HL-60 (cell line): ENCODE results near the gene PIP5K1C.

ENCODE experiments used
- CTCF ChIP-seq: IDR thresholded peaks from one replicate; pipeline ENCODE4 v1.5.1; 2011; ENCODE audit warnings: low read length, control low read depth, inconsistent platforms; ENCODE audit not compliant: insufficient read depth
- GABPA ChIP-seq: IDR thresholded peaks from 2 replicates; pipeline ENCODE4 v1.6.1; 2012; ENCODE audit warnings: low read depth
- POLR2AphosphoS5 ChIP-seq: IDR thresholded peaks from 2 replicates; pipeline ENCODE4 v1.6.1; 2012; ENCODE audit warnings: low read depth
- REST ChIP-seq: IDR thresholded peaks from 2 replicates; pipeline ENCODE4 v1.6.1; 2012; ENCODE audit warnings: low read depth; ENCODE audit not compliant: insufficient replicate concordance

GRCh38 chr19:3590991-3591659, 109.1 kb downstream of the PIP5K1C start:
- no peak for TF ChIP-seq POLR2AphosphoS5
- no peak for TF ChIP-seq CTCF
- peak; percentile 29 for TF ChIP-seq REST
- TF ChIP-seq GABPA = no peak
